Activated naive CD4-positive, alpha-beta T cell treated with anti-CD3 and anti-CD28 coated beads for 36 hours (primary cell): Measurements from ENCODE around the gene COL26A1. TPM values are rescaled to one million over a fixed set of nuclear protein-coding genes. Genes with fewer than 3 reads are reported as not detected.

Source experiments
- CTCF ChIA-PET: fragments of 350-600 bp; sonication (Branson Sonifier 250); formaldehyde crosslinking; loops from one replicate; lab custom pipeline; 2021; ENCODE audit warnings: antibody characterized with exemption; lab: Charles Lee
- DNase-seq: peaks from one replicate; pipeline ENCODE4 v3.0.0-alpha.2; 2020
- H3K27ac Mint-ChIP-seq: one replicate; pipeline ENCODE4 v1.8.0; 2021; ENCODE audit warnings: mild to moderate bottlenecking, mixed read lengths
- H3K27me3 Mint-ChIP-seq: one replicate; pipeline ENCODE4 v1.8.0; 2021; ENCODE audit warnings: low read depth, mixed read lengths
- H3K36me3 Mint-ChIP-seq: one replicate; pipeline ENCODE4 v1.8.0; 2021; ENCODE audit warnings: low read depth, mixed read lengths
- H3K4me1 Mint-ChIP-seq: one replicate; pipeline ENCODE4 v1.8.0; 2021; ENCODE audit warnings: low read depth, mixed read lengths
- H3K4me3 Mint-ChIP-seq: one replicate; pipeline ENCODE4 v1.8.0; 2021; ENCODE audit warnings: mild to moderate bottlenecking, moderate library complexity, mixed read lengths
- H3K9me3 Mint-ChIP-seq: one replicate; pipeline ENCODE4 v1.8.0; 2021; ENCODE audit warnings: mixed read lengths
- intact Hi-C: fragments of 100-400 bp; cut with micrococcal nuclease; formaldehyde crosslinking; loops from one replicate; pipeline ENCODE4 v1.15.1; 2023
- total RNA-seq, 2 experiments: library from RNA; stranded (reverse); gene quantifications; one replicate each; pipeline ENCODE4 v1.2.3, GENCODE V29; 2021

The COL26A1 gene
- total RNA-seq, 2 experiments from 2014 or later = not detected

DNA sequence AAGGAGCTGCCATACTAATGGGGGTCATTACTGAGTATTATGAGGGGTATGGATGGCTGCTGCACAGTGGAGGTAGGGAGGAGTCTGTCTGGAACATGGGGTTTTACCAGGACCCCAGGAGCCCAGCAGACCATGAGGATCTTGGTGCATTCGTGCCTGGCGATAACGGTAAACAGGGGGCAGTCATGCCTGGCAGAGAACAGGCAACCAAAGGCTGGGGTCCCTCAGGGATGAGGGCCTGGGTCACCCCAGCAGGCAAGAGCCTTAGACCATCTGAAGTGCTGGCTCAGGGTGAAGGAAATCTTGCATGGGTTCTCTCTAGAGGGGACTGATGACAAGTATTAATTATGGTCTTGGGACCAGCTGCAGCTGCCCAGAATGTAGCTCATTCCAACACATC is 220.3 kb downstream of the COL26A1 start:
- Mint-ChIP-seq H3K4me1 (no peaks in the 10 kb centered on the region), H3K27ac (no peak overlapping the region), H3K27me3 (peaks cover 2% of the 10 kb centered on the region), H3K9me3 (no peaks in the 10 kb centered on the region), H3K36me3 (no peaks in the 10 kb centered on the region), H3K4me3 (no peak overlapping the region)
- intact Hi-C loops = no loop called here
- DNase-seq = no peak
- CTCF ChIA-PET = interaction anchor here (0.7 kb wide), 1 partner anchor 654 kb away, joined by 4 read pairs; no protein-coding TSS in a partner anchor

DNA sequence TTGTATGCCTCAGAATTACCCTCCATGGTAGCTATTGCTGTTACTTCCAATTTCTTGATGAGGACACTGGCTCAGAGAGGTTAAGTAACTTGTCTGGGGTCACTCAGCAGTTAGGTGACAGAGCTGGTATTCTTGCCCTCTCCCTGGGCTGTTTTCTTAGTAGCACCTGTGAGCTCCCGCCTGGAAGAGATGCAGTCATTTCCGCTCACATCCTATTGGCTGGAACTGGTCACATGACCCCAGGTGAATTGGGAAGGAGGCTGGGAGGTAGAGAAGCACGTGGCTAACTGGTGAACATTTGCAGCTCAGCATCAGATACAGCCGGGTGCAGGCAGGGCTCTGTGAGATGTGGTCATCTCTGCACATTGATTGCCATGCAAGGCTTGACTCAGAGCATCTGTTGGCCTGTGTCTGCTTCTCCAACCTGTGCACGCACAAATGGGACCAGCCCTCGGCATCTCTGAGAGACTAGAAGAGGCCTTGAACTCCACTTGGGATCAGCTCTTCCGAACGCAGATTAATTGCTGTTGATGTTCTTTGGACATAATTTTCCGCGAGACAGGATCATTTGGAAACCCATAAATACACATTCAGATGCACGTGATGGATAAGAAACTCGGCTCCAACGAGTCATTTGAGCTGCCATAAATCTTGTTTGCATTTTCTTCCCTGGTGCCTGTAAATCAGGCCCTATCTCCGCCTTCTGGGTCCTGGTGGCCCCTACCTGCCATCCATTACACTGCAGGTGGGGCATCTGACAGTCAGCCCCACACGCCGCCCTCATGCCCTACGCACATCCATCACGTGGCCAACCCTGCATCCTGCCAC is 223.6 kb downstream of the COL26A1 start:
- Mint-ChIP-seq H3K36me3 (no peaks in the 10 kb centered on the region), H3K9me3 (no peaks in the 10 kb centered on the region), H3K27ac (no peak overlapping the region), H3K27me3 (no peaks in the 10 kb centered on the region), H3K4me1 (no peaks in the 10 kb centered on the region), H3K4me3 (no peak overlapping the region)
- DNase-seq = no peak
- intact Hi-C loops = no loop called here
- CTCF ChIA-PET = interaction anchor here (1.2 kb wide), 2 partner anchors 15 to 17 kb away, joined by 3 to 4 read pairs; no protein-coding TSS in a partner anchor

DNA sequence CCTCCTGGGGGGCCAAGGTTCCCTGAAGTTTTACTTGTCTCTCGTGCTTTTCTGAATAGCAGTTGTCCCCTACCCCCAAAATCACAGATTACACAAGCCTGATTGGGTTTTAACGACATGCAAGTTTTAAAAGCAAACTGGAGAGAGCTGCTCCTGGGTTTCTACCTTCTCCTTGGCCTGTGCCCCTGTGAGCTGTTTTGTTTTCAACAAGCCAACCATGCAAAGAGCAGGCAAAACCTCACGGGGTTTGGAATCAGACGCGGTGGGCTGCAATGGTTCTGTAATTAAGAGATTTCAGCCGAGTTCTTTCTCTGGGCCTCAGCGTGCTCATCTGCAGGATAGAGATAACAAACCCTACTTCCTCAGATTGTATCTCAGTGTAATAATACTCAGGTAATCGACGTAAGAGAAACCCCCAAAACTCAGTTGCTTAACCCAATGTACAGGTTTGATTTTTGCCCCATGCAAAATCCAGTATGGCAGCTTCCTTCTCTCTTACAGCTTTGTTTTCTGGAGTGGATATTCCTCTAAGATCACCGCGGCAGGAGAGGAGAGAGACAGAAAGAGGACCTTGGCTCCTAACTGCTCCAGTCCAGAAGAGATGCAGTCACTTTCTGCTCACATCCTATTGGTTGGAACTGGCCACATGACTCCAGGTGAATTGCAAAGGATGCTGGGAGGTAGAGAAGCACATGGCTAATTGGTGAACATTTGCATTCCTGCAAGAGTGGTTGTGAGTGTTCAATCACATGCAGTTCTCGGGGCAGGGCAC is 224.4 kb downstream of the COL26A1 start:
- intact Hi-C loops = no loop called here
- Mint-ChIP-seq H3K9me3 (no peaks in the 10 kb centered on the region), H3K27ac (no peak overlapping the region), H3K36me3 (no peaks in the 10 kb centered on the region), H3K4me1 (no peaks in the 10 kb centered on the region), H3K4me3 (no peak overlapping the region), H3K27me3 (no peaks in the 10 kb centered on the region)
- DNase-seq = no peak
- CTCF ChIA-PET = interaction anchor here (0.5 to 0.6 kb wide), 2 partner anchors 25 to 674 kb away, joined by 3 read pairs; no protein-coding TSS in a partner anchor

DNA sequence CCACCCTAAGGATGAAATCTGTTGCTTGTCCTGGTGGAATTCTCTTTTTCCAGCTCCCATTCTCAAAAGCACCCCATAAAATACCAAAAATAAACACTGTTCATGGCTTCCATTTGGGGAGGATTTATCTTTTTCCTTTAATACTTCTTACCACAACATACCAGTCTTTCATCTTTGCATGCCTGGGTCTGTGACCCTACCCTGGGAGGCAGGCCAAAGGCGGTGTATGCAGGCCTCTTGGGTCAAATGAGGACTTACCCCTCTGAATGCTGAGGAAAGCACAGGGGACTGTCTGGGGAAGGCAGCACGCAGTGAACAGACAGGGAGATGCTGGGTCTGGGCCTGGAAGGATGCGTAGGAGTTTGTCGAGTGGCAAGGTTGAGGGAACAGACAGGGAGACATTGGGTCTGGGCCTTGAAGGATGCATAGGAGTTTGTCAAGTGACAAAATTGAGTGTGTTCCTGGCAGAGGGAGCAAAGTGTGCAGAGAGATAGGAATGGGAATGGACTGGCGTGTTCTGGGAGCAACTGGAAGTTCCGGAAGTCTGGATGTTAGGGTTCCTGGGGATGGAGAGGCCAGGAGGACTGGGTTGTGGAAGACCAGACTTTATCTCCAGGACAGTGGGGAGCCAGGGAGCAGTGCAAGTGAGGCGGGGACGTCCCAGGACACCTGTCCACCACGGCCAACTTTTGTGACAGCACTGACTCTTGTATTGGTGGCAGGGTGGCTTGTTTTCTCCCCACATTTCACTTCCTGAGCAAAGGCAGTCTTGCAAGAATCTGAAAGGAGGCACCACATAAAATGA is 225.7 kb downstream of the COL26A1 start:
- CTCF ChIA-PET = no interaction called here
- no peaks in the 10 kb centered on the region for H3K9me3 Mint-ChIP-seq
- H3K4me3 Mint-ChIP-seq = no peak overlapping the region
- H3K36me3 Mint-ChIP-seq = no peaks in the 10 kb centered on the region
- no peaks in the 10 kb centered on the region for H3K4me1 Mint-ChIP-seq
- no peaks in the 10 kb centered on the region for H3K27me3 Mint-ChIP-seq
- intact Hi-C loops = no loop called here
- no peak overlapping the region for H3K27ac Mint-ChIP-seq
- no peak for DNase-seq

DNA sequence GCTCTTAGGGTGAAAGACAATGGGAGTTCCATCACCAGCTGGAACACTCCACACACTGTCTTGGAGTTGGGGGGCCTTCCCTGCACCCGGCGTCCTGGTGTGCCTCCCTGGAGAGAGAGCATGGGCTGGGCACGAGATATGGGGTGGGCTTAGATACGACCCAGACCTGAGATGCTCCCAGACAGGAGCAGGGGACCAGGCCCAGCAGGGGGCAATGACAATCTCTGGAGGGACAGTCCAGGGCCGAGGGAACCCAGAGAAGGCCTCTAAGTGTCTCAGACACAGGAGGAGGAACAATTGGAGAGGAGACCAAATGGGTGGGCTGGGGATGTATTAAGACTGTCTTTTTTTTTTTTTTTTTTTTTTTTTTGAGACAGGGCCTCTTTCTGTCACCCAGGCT is 226.4 kb downstream of the COL26A1 start:
- H3K27ac Mint-ChIP-seq = no peak overlapping the region
- H3K9me3 Mint-ChIP-seq = no peaks in the 10 kb centered on the region
- H3K36me3 Mint-ChIP-seq = no peaks in the 10 kb centered on the region
- no peak overlapping the region for H3K4me3 Mint-ChIP-seq
- no peak for DNase-seq
- intact Hi-C loops = no loop called here
- no peaks in the 10 kb centered on the region for H3K27me3 Mint-ChIP-seq
- H3K4me1 Mint-ChIP-seq = no peaks in the 10 kb centered on the region
- CTCF ChIA-PET = no interaction called here

DNA sequence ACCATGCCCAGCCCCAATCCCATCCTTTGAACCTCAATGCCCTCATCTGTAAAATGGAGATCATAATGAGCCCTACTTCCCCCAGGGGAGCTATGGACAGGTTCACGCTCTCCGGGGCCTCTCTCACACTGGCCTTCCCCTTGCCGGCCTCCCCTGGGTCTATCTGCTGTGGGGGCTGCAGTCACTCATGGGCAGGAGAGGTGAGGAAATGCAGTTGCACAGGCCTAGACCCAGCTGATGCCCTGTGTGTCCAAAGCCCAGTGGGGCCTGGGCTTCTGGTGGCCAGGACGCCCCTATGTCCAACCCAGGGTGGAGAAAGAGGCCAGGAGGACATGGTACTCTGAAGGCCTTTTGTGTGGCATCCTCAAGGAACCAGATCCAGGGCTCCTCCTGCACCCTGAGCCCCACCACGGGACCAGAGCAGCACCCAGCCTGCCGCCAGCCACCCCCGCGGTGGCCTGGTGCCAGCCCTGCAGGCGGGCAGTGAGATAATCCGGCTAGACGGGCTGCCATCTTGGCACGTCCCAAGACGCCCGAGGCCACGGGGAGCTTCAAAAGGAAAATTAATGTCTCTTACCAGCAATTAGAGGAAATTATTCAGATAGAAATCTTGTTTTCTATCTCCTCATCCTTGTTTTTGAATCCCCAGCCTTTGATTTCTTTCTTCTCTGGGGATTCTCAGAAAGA is 227.4 kb downstream of the COL26A1 start:
- no peaks in the 10 kb centered on the region for H3K27me3 Mint-ChIP-seq
- DNase-seq = no peak
- no peaks in the 10 kb centered on the region for H3K9me3 Mint-ChIP-seq
- intact Hi-C loops = no loop called here
- no peaks in the 10 kb centered on the region for H3K4me1 Mint-ChIP-seq
- CTCF ChIA-PET = interaction anchor here (1.1 kb wide), 1 partner anchor 680 kb away, joined by 3 read pairs; no protein-coding TSS in a partner anchor
- no peaks in the 10 kb centered on the region for H3K36me3 Mint-ChIP-seq
- H3K27ac Mint-ChIP-seq = no peak overlapping the region
- no peak overlapping the region for H3K4me3 Mint-ChIP-seq

DNA sequence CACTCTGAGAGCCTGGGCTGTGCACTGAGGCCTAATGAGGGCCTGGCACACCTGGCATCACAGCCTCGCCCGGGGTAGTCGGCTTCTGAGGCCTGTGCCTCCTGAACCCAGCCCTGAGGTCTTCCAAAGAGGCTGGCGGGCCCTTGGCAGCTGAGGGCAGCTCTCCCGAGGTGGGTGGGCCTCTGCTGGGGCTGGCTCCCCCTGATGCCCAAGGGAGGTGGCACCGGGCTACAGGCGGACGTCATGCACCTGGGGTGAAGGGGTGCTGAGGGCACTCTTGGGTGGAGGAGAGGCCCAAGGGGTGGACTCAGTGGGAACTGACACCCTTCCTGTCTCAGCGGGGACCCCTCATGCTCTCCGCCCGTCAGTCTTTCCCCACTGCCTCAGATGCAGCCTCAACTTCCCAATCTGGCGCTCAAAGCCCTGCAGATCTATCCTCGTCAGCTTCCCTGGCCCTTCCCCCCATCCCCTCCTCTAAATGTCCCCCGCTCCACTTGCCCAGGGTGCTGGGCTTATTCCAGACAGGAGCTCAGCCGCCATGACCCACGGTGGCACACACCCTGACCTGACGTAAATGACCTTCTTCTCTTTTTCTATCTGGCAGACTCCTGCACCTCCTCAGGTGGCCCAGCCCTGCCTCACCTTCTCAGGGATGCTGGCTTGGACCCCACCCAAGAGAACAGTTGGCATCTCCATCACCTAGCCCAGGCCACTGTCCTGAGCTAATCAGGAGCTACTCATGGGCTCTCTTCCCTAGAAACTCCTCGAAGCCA is 228.2 kb downstream of the COL26A1 start:
- Mint-ChIP-seq H3K4me3 (no peak overlapping the region), H3K27me3 (no peaks in the 10 kb centered on the region), H3K9me3 (no peaks in the 10 kb centered on the region), H3K36me3 (no peaks in the 10 kb centered on the region), H3K4me1 (no peaks in the 10 kb centered on the region), H3K27ac (no peak overlapping the region)
- intact Hi-C loops = no loop called here
- DNase-seq = no peak
- CTCF ChIA-PET = no interaction called here

DNA sequence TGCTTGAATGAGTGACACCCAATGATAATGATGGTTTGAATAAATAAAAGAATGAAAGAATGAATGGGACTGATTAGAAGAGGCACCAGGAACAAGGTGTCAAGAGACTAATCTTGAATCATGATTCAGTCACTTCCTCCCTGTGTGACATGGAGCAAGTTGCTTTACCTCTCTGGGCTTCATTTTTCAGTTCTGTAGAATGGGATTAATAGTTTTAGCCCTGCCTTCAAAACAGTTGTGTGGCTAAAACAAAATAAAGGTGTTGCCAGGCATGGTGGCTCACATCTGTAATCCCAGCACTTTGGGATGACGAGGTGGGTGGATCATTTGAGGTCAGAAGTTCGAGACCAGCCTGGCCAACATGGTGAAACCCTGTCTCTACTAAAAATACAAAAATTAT is 228.8 kb downstream of the COL26A1 start:
- no peaks in the 10 kb centered on the region for H3K9me3 Mint-ChIP-seq
- intact Hi-C loops = no loop called here
- no peaks in the 10 kb centered on the region for H3K4me1 Mint-ChIP-seq
- H3K4me3 Mint-ChIP-seq = no peak overlapping the region
- H3K27me3 Mint-ChIP-seq = no peaks in the 10 kb centered on the region
- CTCF ChIA-PET = no interaction called here
- H3K36me3 Mint-ChIP-seq = no peaks in the 10 kb centered on the region
- no peak overlapping the region for H3K27ac Mint-ChIP-seq
- no peak for DNase-seq

DNA sequence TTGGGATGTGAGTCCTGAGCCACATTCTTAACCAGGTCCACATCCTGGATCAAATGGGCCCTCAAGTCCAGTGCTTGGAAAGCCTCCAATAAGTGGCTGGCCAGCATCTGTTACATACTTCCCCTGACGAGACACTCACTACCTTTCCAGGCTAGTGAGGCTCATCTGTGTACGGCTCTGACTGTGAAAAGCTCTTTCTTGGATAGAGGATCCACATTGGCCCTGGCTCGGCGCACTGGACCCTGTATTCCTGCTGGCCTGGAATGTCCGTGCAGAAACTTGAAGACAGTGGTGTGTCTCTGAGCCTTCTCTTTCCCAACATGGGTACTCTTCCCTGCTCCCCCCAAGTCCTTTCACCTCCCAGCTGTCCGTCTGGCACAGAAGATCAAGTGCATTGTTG is 230.9 kb downstream of the COL26A1 start:
- Mint-ChIP-seq H3K27me3 (no peaks in the 10 kb centered on the region), H3K4me3 (no peak overlapping the region), H3K27ac (no peak overlapping the region), H3K4me1 (no peaks in the 10 kb centered on the region), H3K36me3 (no peaks in the 10 kb centered on the region), H3K9me3 (no peaks in the 10 kb centered on the region)
- intact Hi-C loops = no loop called here
- DNase-seq = no peak
- CTCF ChIA-PET = no interaction called here

DNA sequence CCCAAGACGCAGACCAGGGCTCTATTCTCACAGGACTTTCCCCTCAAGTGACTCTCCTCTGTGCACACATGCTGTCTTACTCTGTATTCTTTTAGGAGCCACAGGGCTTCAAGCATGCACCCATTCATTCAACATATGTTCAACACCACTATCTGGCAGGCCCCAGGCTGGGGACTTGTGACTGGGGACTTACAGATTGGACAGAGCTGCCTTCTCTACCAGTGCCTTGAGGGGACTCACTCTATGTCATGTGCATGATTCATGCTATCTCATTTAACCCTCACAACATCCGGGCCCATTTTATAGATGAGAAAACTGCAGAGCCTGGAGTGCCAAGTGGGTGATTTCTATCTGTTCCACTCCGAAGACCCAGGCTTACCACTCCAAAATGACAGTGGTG is 232.1 kb downstream of the COL26A1 start:
- CTCF ChIA-PET = no interaction called here
- no peaks in the 10 kb centered on the region for H3K9me3 Mint-ChIP-seq
- no peaks in the 10 kb centered on the region for H3K36me3 Mint-ChIP-seq
- H3K27ac Mint-ChIP-seq = no peak overlapping the region
- no peaks in the 10 kb centered on the region for H3K4me1 Mint-ChIP-seq
- no peak for DNase-seq
- intact Hi-C loops = no loop called here
- H3K4me3 Mint-ChIP-seq = no peak overlapping the region
- H3K27me3 Mint-ChIP-seq = no peaks in the 10 kb centered on the region

DNA sequence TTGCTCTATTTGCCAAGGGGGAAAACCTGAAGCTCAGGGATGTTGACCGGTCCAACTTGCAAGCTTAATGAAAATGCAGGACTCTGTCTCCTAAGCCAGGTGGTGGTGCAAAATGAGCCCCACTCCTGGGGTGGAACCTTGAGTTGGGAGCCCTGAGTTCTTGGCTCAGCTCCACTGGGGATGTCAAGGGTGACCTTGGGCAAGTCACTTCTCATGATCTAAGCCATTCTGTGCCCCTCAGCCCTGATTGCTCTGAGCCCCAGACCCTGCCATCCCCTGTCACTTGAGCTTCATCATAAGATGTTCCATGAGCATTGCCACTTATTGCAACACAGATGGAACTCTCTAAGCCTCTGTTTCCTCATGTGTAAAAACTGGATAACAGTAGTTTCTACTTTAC is 232.6 kb downstream of the COL26A1 start:
- Mint-ChIP-seq H3K36me3 (no peaks in the 10 kb centered on the region), H3K4me3 (no peak overlapping the region), H3K9me3 (no peaks in the 10 kb centered on the region), H3K27ac (no peak overlapping the region), H3K4me1 (no peaks in the 10 kb centered on the region), H3K27me3 (no peaks in the 10 kb centered on the region)
- DNase-seq = no peak
- intact Hi-C loops = no loop called here
- CTCF ChIA-PET = interaction anchor here (1.2 kb wide), 1 partner anchor 55 kb away, joined by 3 read pairs; no protein-coding TSS in a partner anchor
